OCI-LY1 (cell line): Measurements from ENCODE around the gene MACROD2.

Source experiments
- H2AFZ ChIP-seq: fragments of 200-600 bp; sonication (generic), shearing (Covaris generic); 2 replicates; pipeline ENCODE4 v1.6.0; 2014; ENCODE audit warnings: antibody characterized with exemption, mild to moderate bottlenecking, low read length
- H3F3A ChIP-seq: fragments of 200-600 bp; sonication (generic), shearing (Covaris generic); 2 replicates; pipeline ENCODE4 v1.6.0; 2014; ENCODE audit warnings: mild to moderate bottlenecking, antibody characterized with exemption, low read length, moderate library complexity; ENCODE audit not compliant: insufficient read depth
- H3K27ac ChIP-seq: fragments of 200-600 bp; sonication (generic); 2 replicates; pipeline ENCODE4 v1.5.1; 2014; ENCODE audit warnings: low read length, mixed run types, mild to moderate bottlenecking, low read depth; ENCODE audit not compliant: poor library complexity, severe bottlenecking
- H3K27me3 ChIP-seq: fragments of 200-600 bp; sonication (generic); 2 replicates; pipeline ENCODE4 v1.6.0; 2014; ENCODE audit warnings: antibody characterized with exemption, mild to moderate bottlenecking, low read length, moderate library complexity; ENCODE audit not compliant: insufficient read depth
- H3K36me3 ChIP-seq: fragments of 200-600 bp; sonication (generic); 2 replicates; pipeline ENCODE4 v1.6.1; 2014; ENCODE audit warnings: mild to moderate bottlenecking, antibody characterized with exemption, low read length, moderate library complexity, mixed read lengths; ENCODE audit not compliant: insufficient read depth
- H3K4me1 ChIP-seq: fragments of 200-600 bp; sonication (generic); 2 replicates; pipeline ENCODE4 v1.5.1; 2014; ENCODE audit warnings: mild to moderate bottlenecking, low read length, moderate library complexity; ENCODE audit not compliant: insufficient read depth, severe bottlenecking
- H3K4me2 ChIP-seq: fragments of 200-600 bp; sonication (generic), shearing (Covaris generic); 2 replicates; pipeline ENCODE4 v1.6.1; 2014; ENCODE audit warnings: low read length
- H3K4me3 ChIP-seq: fragments of 200-600 bp; sonication (generic); 2 replicates; pipeline ENCODE4 v1.5.1; 2014; ENCODE audit warnings: low read length, low read depth, mild to moderate bottlenecking, mixed read lengths; ENCODE audit not compliant: poor library complexity, severe bottlenecking
- H3K79me2 ChIP-seq: fragments of 200-600 bp; shearing (Covaris generic); 2 replicates; pipeline ENCODE4 v1.6.1; 2016; ENCODE audit warnings: mixed run types, low read length, mixed read lengths; ENCODE audit not compliant: insufficient read depth
- H3K9ac ChIP-seq: fragments of 200-600 bp; sonication (generic), shearing (Covaris generic); 2 replicates; pipeline ENCODE4 v1.6.1; 2014; ENCODE audit warnings: mild to moderate bottlenecking, low read length, mixed read lengths
- H3K9me2 ChIP-seq: fragments of 200-600 bp; sonication (generic), shearing (Covaris generic); 2 replicates; pipeline ENCODE4 v1.6.1; 2014; ENCODE audit warnings: low read depth, mild to moderate bottlenecking, low read length, mixed read lengths
- H3K9me3 ChIP-seq: fragments of 200-600 bp; shearing (Covaris generic); 2 replicates; pipeline ENCODE4 v1.6.1; 2014; ENCODE audit warnings: low read length, mixed read lengths
- H4K20me1 ChIP-seq: fragments of 200-600 bp; sonication (generic), shearing (Covaris generic); 2 replicates; pipeline ENCODE4 v1.6.0; 2016; ENCODE audit warnings: mild to moderate bottlenecking, low read length; ENCODE audit not compliant: insufficient read depth
- EZH2 ChIP-seq: fragments of 200-600 bp; sonication (generic), shearing (Covaris generic); IDR thresholded peaks from 2 replicates; pipeline ENCODE4 v1.8.0; 2017; ENCODE audit warnings: borderline replicate concordance, mixed run types, mild to moderate bottlenecking, antibody characterized with exemption, low read length, moderate library complexity, mixed read lengths
- TF ChIP-seq, protein P1 (sequence below): fragments of 200-600 bp; sonication (generic), shearing (Covaris generic); IDR thresholded peaks from 2 replicates; pipeline ENCODE4 v1.5.1; 2017; ENCODE audit warnings: mild to moderate bottlenecking, antibody characterized with exemption, low read length, moderate library complexity, mixed read lengths

MACROD2 gene

DNA sequence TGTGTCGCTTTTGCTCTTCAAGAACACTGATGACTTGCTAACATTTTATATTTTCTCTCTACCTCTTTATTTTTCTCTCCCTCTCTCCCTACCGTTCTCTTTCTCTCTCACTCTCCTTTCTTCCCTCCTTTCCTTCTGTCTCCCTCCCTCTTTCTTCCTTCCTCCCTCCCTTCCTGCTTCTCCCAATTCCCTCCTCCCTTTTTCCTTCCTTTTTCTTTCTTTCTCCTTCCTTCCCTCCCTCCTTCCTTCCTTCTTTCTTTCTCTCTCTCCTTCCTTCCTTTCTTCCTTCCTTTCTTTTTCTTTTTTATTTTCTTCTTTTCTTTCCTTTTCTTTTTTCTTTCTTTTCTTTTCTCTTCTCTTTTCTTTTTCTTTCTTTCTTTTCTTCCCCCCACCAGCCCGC, 1511.8 kb downstream of the MACROD2 start:
- Histone ChIP-seq H3K79me2 (no peaks in the 10 kb centered on the region), H3K4me2 (no peak overlapping the region), H3K4me3 (no peak overlapping the region), H3K27me3 (no peaks in the 10 kb centered on the region), H3K9me3 (no peaks in the 10 kb centered on the region), H3K27ac (no peak overlapping the region), H3K9ac (no peak overlapping the region), H3K4me1 (no peaks in the 10 kb centered on the region), H3F3A (no peaks in the 10 kb centered on the region), H3K36me3 (no peaks in the 10 kb centered on the region), H3K9me2 (no peaks in the 10 kb centered on the region), H4K20me1 (no peaks in the 10 kb centered on the region), H2AFZ (no peak overlapping the region)
- TF ChIP-seq EZH2 = no peak
- TF ChIP-seq, protein P1, sequence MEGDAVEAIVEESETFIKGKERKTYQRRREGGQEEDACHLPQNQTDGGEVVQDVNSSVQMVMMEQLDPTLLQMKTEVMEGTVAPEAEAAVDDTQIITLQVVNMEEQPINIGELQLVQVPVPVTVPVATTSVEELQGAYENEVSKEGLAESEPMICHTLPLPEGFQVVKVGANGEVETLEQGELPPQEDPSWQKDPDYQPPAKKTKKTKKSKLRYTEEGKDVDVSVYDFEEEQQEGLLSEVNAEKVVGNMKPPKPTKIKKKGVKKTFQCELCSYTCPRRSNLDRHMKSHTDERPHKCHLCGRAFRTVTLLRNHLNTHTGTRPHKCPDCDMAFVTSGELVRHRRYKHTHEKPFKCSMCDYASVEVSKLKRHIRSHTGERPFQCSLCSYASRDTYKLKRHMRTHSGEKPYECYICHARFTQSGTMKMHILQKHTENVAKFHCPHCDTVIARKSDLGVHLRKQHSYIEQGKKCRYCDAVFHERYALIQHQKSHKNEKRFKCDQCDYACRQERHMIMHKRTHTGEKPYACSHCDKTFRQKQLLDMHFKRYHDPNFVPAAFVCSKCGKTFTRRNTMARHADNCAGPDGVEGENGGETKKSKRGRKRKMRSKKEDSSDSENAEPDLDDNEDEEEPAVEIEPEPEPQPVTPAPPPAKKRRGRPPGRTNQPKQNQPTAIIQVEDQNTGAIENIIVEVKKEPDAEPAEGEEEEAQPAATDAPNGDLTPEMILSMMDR = no peak

- no peak overlapping the region for H3K27ac ChIP-seq
- H3K9me2 ChIP-seq = no peaks in the 10 kb centered on the region
- no peak overlapping the region for H3K4me3 ChIP-seq
- no peaks in the 10 kb centered on the region for H3K79me2 ChIP-seq
- no peaks in the 10 kb centered on the region for H3K27me3 ChIP-seq
- no peak overlapping the region for H2AFZ ChIP-seq
- H3F3A ChIP-seq = no peaks in the 10 kb centered on the region
- TF ChIP-seq EZH2 = no peak
- TF ChIP-seq, protein P1 = no peak
- H3K9ac ChIP-seq = no peak overlapping the region
- H3K36me3 ChIP-seq = no peaks in the 10 kb centered on the region
- no peaks in the 10 kb centered on the region for H4K20me1 ChIP-seq
- H3K4me2 ChIP-seq = no peak overlapping the region
- H3K4me1 ChIP-seq = no peaks in the 10 kb centered on the region
- H3K9me3 ChIP-seq = no peaks in the 10 kb centered on the region
Observed at GRCh38 chr20:15511551-15511950, 1516.2 kb downstream of the MACROD2 start.

GRCh38 chr20:15512916-15513315, 1517.6 kb downstream of the MACROD2 start:
- H3K36me3 ChIP-seq = no peaks in the 10 kb centered on the region
- H3K4me2 ChIP-seq = no peak overlapping the region
- H3K4me1 ChIP-seq = no peaks in the 10 kb centered on the region
- H3K9ac ChIP-seq = no peak overlapping the region
- no peaks in the 10 kb centered on the region for H3K9me2 ChIP-seq
- H3F3A ChIP-seq = no peaks in the 10 kb centered on the region
- H2AFZ ChIP-seq = no peak overlapping the region
- H4K20me1 ChIP-seq = no peaks in the 10 kb centered on the region
- H3K9me3 ChIP-seq = no peaks in the 10 kb centered on the region
- no peak overlapping the region for H3K27ac ChIP-seq
- H3K4me3 ChIP-seq = no peak overlapping the region
- no peaks in the 10 kb centered on the region for H3K79me2 ChIP-seq
- TF ChIP-seq EZH2 = no peak
- TF ChIP-seq, protein P1 = no peak
- H3K27me3 ChIP-seq = no peaks in the 10 kb centered on the region
